Thyroid gland (tissue), 4 donors: ENCODE measurements around the gene S1PR4. TPM values are rescaled to one million over a fixed set of nuclear protein-coding genes. Genes with fewer than 3 reads are reported as not detected.

Source experiments
- DNase-seq, 2 donors: peaks; one replicate each; pipeline ENCODE4 v3.0.0-alpha.2; 2019
- H3K27ac ChIP-seq, 3 donors: fragments of 200-600 bp; sonication (generic); 1 replicate in 2 of 3; 2 replicates in 1 of 3; pipeline ENCODE4 v1.5.1; 2016 to 2019; ENCODE audit warnings: mild to moderate bottlenecking in 1 of 3, moderate library complexity in 1 of 3
- H3K27me3 ChIP-seq: fragments of 200-600 bp; sonication (generic); one replicate; pipeline ENCODE4 v1.5.1; 2019
- H3K36me3 ChIP-seq, 2 donors: fragments of 200-600 bp; sonication (generic); one replicate each; pipeline ENCODE4 v1.5.1; 2016 to 2019
- H3K4me1 ChIP-seq, 2 donors: fragments of 200-600 bp; sonication (generic); one replicate each; pipeline ENCODE4 v1.5.1; 2017 to 2019
- H3K4me3 ChIP-seq, 3 donors: fragments of 200-600 bp; sonication (generic); replicated peaks in 1 of 3; 1 replicate in 2 of 3; 2 replicates in 1 of 3; pipeline ENCODE4 v1.5.1; 2016; ENCODE audit warnings: mild to moderate bottlenecking in 1 of 3
- H3K9me3 ChIP-seq: fragments of 200-600 bp; sonication (generic); one replicate; pipeline ENCODE4 v1.5.1; 2017
- CTCF ChIP-seq, 6 experiments: fragments of 200-600 bp in 3 of 6; fragments of 450-650 bp in 3 of 6; sonication (generic) in 3 of 6; IDR thresholded peaks; one replicate each; pipeline ENCODE4 v1.5.1; 2016 to 2019; ENCODE audit warnings: antibody characterized with exemption in 6 of 6, mild to moderate bottlenecking in 2 of 6, inconsistent platforms in 1 of 6, moderate library complexity in 1 of 6
- POLR2A ChIP-seq, 2 donors: fragments of 450-650 bp; IDR thresholded peaks; one replicate each; pipeline ENCODE4 v1.6.1; 2017; ENCODE audit warnings: antibody characterized with exemption in 2 of 2, mild to moderate bottlenecking in 2 of 2, moderate library complexity in 1 of 2
- WGBS, 2 donors: methylation state at CpG; one replicate each; pipeline ENCODE4 v1.1.5; 2017; 5-methylcytosine and 5-hydroxymethylcytosine counted together
- intact Hi-C: fragments of 100-400 bp; cut with DNase I; formaldehyde crosslinking; loops from one replicate; pipeline ENCODE4 v1.15.1; 2023
- total RNA-seq, 4 donors: library from RNA; depleted of rRNA; stranded (reverse); fragments of >200 nt; gene quantifications; one replicate each; pipeline ENCODE4 v1.2.3, GENCODE V29; 2016

S1PR4 gene
- total RNA-seq, 4 donors from 2014 or later = 2.1 to 5.4 (median 3.4) TPM

- Histone ChIP-seq H3K4me3 (peak overlapping the region in 2 of 3 donors; percentile 67 to 83), H3K36me3 (no peaks in the 10 kb centered on the region), H3K27me3 (no peaks in the 10 kb centered on the region), H3K27ac (no peak overlapping the region), H3K9me3 (no peaks in the 10 kb centered on the region), H3K4me1 (peaks cover 17 to 18% of the 10 kb centered on the region in 2 donors)
- no peak for DNase-seq
- no peak for TF ChIP-seq POLR2A (IDR thresholded peaks at IDR 0.05)
- no peak for TF ChIP-seq CTCF (IDR thresholded peaks at IDR 0.05)
- WGBS, 2 donors = 68 to 73% methylated on average over 23 of the region's 23 CpGs
- intact Hi-C loops = no loop called here
These were observed 8.5 kb downstream of the S1PR4 start for GRCh38 chr19:3186891-3187661.

- Histone ChIP-seq H3K9me3 (no peaks in the 10 kb centered on the region), H3K4me1 (peaks cover 17 to 18% of the 10 kb centered on the region in 2 donors), H3K4me3 (no peak overlapping the region), H3K36me3 (no peaks in the 10 kb centered on the region), H3K27ac (no peak overlapping the region), H3K27me3 (no peaks in the 10 kb centered on the region)
- no peak for DNase-seq
- intact Hi-C loops = no loop called here
- TF ChIP-seq CTCF (IDR thresholded peaks at IDR 0.05) = no peak
- no peak for TF ChIP-seq POLR2A (IDR thresholded peaks at IDR 0.05)
- WGBS, 2 donors = 91% methylated on average over 32 to 33 of the region's 36 CpGs
These were observed 9.3 kb downstream of the S1PR4 start for GRCh38 chr19:3187662-3188511.

GRCh38 chr19:3188627-3189596 is 10.3 kb downstream of the S1PR4 start:
- Histone ChIP-seq H3K27me3 (no peaks in the 10 kb centered on the region), H3K9me3 (no peaks in the 10 kb centered on the region), H3K4me3 (no peak overlapping the region), H3K4me1 (peaks cover 17 to 18% of the 10 kb centered on the region in 2 donors), H3K27ac (no peak overlapping the region), H3K36me3 (no peaks in the 10 kb centered on the region)
- no peak for DNase-seq
- intact Hi-C loops = no loop called here
- 91 to 93% methylated on average over 21 to 28 of the region's 35 CpGs for WGBS, 2 donors
- TF ChIP-seq CTCF (IDR thresholded peaks at IDR 0.05) (no peak), POLR2A (IDR thresholded peaks at IDR 0.05) (no peak)

- no peak overlapping the region for H3K4me3 ChIP-seq
- no peak for DNase-seq
- H3K36me3 ChIP-seq = no peaks in the 10 kb centered on the region
- H3K27me3 ChIP-seq = no peaks in the 10 kb centered on the region
- H3K9me3 ChIP-seq = no peaks in the 10 kb centered on the region
- peaks cover 15% of the 10 kb centered on the region in 2 donors for H3K4me1 ChIP-seq
- no peak for TF ChIP-seq POLR2A (IDR thresholded peaks at IDR 0.05)
- no peak for TF ChIP-seq CTCF (IDR thresholded peaks at IDR 0.05)
- no peak overlapping the region for H3K27ac ChIP-seq
- WGBS, 2 donors = 86 to 97% methylated on average over 14 to 24 of the region's 28 CpGs
- intact Hi-C loops = no loop called here
These were observed 11.3 kb downstream of the S1PR4 start for GRCh38 chr19:3189702-3190469.
